H9 (cell line): Measurements from ENCODE around the gene TMEM178B. TPM values are rescaled to one million over a fixed set of nuclear protein-coding genes. Genes with fewer than 3 reads are reported as not detected.

ENCODE experiments used
- DNase-seq: peaks from one replicate; pipeline ENCODE4 v3.0.0-alpha.2; 2017
- H2AFZ ChIP-seq: one replicate; pipeline ENCODE4 v1.6.1; 2013; ENCODE audit warnings: mild to moderate bottlenecking, low read length, control low read depth, moderate library complexity
- H2AK5ac ChIP-seq: 2 replicates; pipeline ENCODE4 v1.6.1; 2013; ENCODE audit warnings: low read length, control low read depth, mixed read lengths; ENCODE audit not compliant: insufficient read length
- H2BK120ac ChIP-seq: one replicate; pipeline ENCODE4 v1.6.1; 2013; ENCODE audit warnings: low read depth, mild to moderate bottlenecking, low read length, control low read depth, inconsistent platforms; ENCODE audit not compliant: poor library complexity, severe bottlenecking
- H2BK12ac ChIP-seq: 2 replicates; pipeline ENCODE4 v1.6.1; 2013; ENCODE audit warnings: low read length, control low read depth, mixed read lengths, low read depth; ENCODE audit not compliant: insufficient read length
- H2BK15ac ChIP-seq: 2 replicates; pipeline ENCODE4 v1.6.1; 2013; ENCODE audit warnings: low read depth, low read length, control low read depth
- H2BK20ac ChIP-seq: one replicate; pipeline ENCODE4 v1.6.1; 2013; ENCODE audit warnings: low read depth, mild to moderate bottlenecking, low read length, control low read depth, inconsistent platforms; ENCODE audit not compliant: poor library complexity, severe bottlenecking
- H2BK5ac ChIP-seq: 2 replicates; pipeline ENCODE4 v1.6.1; 2013; ENCODE audit warnings: low read length, control low read depth, mixed read lengths; ENCODE audit not compliant: insufficient read length
- H3K14ac ChIP-seq: 2 replicates; pipeline ENCODE4 v1.6.1; 2013; ENCODE audit warnings: low read length, control low read depth; ENCODE audit not compliant: insufficient read depth
- H3K18ac ChIP-seq: 2 replicates; pipeline ENCODE4 v1.6.1; 2013; ENCODE audit warnings: low read depth, mild to moderate bottlenecking, mixed read lengths, low read length, control low read depth; ENCODE audit not compliant: insufficient read length
- H3K23ac ChIP-seq: 2 replicates; pipeline ENCODE4 v1.6.1; 2013; ENCODE audit warnings: low read length, control low read depth, mixed read lengths, low read depth; ENCODE audit not compliant: insufficient read length
- H3K23me2 ChIP-seq: 2 replicates; pipeline ENCODE4 v1.6.1; 2013; ENCODE audit warnings: low read depth, mild to moderate bottlenecking, mixed read lengths, low read length, control low read depth; ENCODE audit not compliant: insufficient read length, poor library complexity, severe bottlenecking
- H3K27ac ChIP-seq: 2 replicates; pipeline ENCODE4 v1.5.1; 2013; ENCODE audit warnings: low read length, control low read depth, mixed read lengths, low read depth; ENCODE audit not compliant: insufficient read length
- H3K27me3 ChIP-seq: 2 replicates; pipeline ENCODE4 v1.6.1; 2013; ENCODE audit warnings: low read length, control low read depth, inconsistent platforms; ENCODE audit not compliant: insufficient read depth
- H3K4ac ChIP-seq: 2 replicates; pipeline ENCODE4 v1.6.1; 2013; ENCODE audit warnings: low read depth, mild to moderate bottlenecking, control low read depth, inconsistent platforms, low read length, moderate library complexity
- H3K4me1 ChIP-seq: 2 replicates; pipeline ENCODE4 v1.6.1; 2013; ENCODE audit warnings: low read length, control low read depth, inconsistent platforms; ENCODE audit not compliant: insufficient read depth
- H3K4me2 ChIP-seq: 2 replicates; pipeline ENCODE4 v1.6.1; 2013; ENCODE audit warnings: low read length, control low read depth, mixed read lengths; ENCODE audit not compliant: insufficient read length, insufficient read depth
- H3K56ac ChIP-seq: 2 replicates; pipeline ENCODE4 v1.6.1; 2013; ENCODE audit warnings: low read depth, mild to moderate bottlenecking, mixed read lengths, low read length, control low read depth; ENCODE audit not compliant: insufficient read length
- H3K79me1 ChIP-seq: 2 replicates; pipeline ENCODE4 v1.6.1; 2013; ENCODE audit warnings: low read depth, mild to moderate bottlenecking, moderate library complexity, low read length, control low read depth, inconsistent platforms; ENCODE audit not compliant: insufficient read depth, poor library complexity, severe bottlenecking
- H3K79me2 ChIP-seq: 2 replicates; pipeline ENCODE4 v1.6.1; 2013; ENCODE audit warnings: low read length, control low read depth, inconsistent platforms; ENCODE audit not compliant: insufficient read depth
- H3K9ac ChIP-seq: 2 replicates; pipeline ENCODE4 v1.6.1; 2013; ENCODE audit warnings: low read length, control low read depth, mixed read lengths; ENCODE audit not compliant: insufficient read length; ENCODE audit errors: extremely low read depth
- H3K9me3 ChIP-seq: one replicate; pipeline ENCODE4 v1.6.1; 2013; ENCODE audit warnings: low read depth, low read length, inconsistent platforms; ENCODE audit not compliant: control insufficient read depth
- H3T11ph ChIP-seq: one replicate; pipeline ENCODE4 v1.6.1; 2013; ENCODE audit warnings: mild to moderate bottlenecking, low read length, control low read depth, inconsistent platforms
- H4K20me1 ChIP-seq: one replicate; pipeline ENCODE4 v1.6.1; 2013; ENCODE audit not compliant: control insufficient read depth, insufficient read length, insufficient read depth
- H4K5ac ChIP-seq: 2 replicates; pipeline ENCODE4 v1.6.1; 2013; ENCODE audit warnings: low read depth, mild to moderate bottlenecking, mixed read lengths, low read length, control low read depth; ENCODE audit not compliant: insufficient read length
- H4K8ac ChIP-seq: replicated peaks from 2 replicates; pipeline ENCODE4 v1.6.1; 2013; ENCODE audit warnings: low read length, control low read depth, mixed read lengths, low read depth; ENCODE audit not compliant: insufficient read length
- H4K91ac ChIP-seq: 2 replicates; pipeline ENCODE4 v1.6.1; 2013; ENCODE audit warnings: low read depth, mild to moderate bottlenecking, moderate library complexity, mixed read lengths, low read length, control low read depth; ENCODE audit not compliant: insufficient read length
- H3K27ac Mint-ChIP-seq, 3 experiments: 2 replicates in 2 of 3; 3 replicates in 1 of 3; pipeline ENCODE4 v1.8.0; 2020 to 2021; ENCODE audit warnings: mixed read lengths in 3 of 3, mild to moderate bottlenecking in 1 of 3, moderate library complexity in 1 of 3
- H3K27me3 Mint-ChIP-seq: 2 replicates; pipeline ENCODE4 v1.8.0; 2021; ENCODE audit warnings: low read depth, mild to moderate bottlenecking, moderate library complexity, mixed read lengths
- H3K36me3 Mint-ChIP-seq, 3 experiments: 2 replicates in 2 of 3; 3 replicates in 1 of 3; pipeline ENCODE4 v1.8.0; 2020 to 2021; ENCODE audit warnings: low read depth in 3 of 3, mixed read lengths in 3 of 3; ENCODE audit not compliant: insufficient read depth in 1 of 3
- H3K4me1 Mint-ChIP-seq, 2 experiments: 2 replicates each; pipeline ENCODE4 v1.8.0; 2020; ENCODE audit warnings: mixed read lengths in 2 of 2
- H3K4me3 Mint-ChIP-seq, 2 experiments: 2 replicates in 1 of 2; 3 replicates in 1 of 2; pipeline ENCODE4 v1.8.0; 2020 to 2021; ENCODE audit warnings: mild to moderate bottlenecking in 2 of 2, mixed read lengths in 2 of 2, moderate library complexity in 1 of 2
- H3K9me3 Mint-ChIP-seq, 2 experiments: 2 replicates in 1 of 2; 3 replicates in 1 of 2; pipeline ENCODE4 v1.8.0; 2020; ENCODE audit warnings: mild to moderate bottlenecking in 2 of 2, mixed read lengths in 2 of 2, moderate library complexity in 1 of 2
- CTCF ChIP-seq: fragments of 200-600 bp; sonication (generic); conservative IDR thresholded peaks from 3 replicates; pipeline ENCODE4 v1.8.0; 2021; ENCODE audit warnings: antibody characterized with exemption, mild to moderate bottlenecking
- WGBS: extraction: QIAGEN DNeasy Blood & Tissue Kit; methylation state at CpG from one replicate; pipeline ENCODE4 v1.1.7; 2013; ENCODE audit warnings: missing lambda C conversion rate, low lambda C conversion rate, mixed read lengths; ENCODE audit not compliant: insufficient read length; ENCODE audit errors: extremely low coverage; 5-methylcytosine and 5-hydroxymethylcytosine counted together
- total RNA-seq: library from RNA; stranded (reverse); gene quantifications from 2 replicates; pipeline ENCODE4 v1.2.1, GENCODE V29; 2021

Gene TMEM178B
- total RNA-seq, 1 experiment from 2014 or later = 11.3 TPM

DNA sequence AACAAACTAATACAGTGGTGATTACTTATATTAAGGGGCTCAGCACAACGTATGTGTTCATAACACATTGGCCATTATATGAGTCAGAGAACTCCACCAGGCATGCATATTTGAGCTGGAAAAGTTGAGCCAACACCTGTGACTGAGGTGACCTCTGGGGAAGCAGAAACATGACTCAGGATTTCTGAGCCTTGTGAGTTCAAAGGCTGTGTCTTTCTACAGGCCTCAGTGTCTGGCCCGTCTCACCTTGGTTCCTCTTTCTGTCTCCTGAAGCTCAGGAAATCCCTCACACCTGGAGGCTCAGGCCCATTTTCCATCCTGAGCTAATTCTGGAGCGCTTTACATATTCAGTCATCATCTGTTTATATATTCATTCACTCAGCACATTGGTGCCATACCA is 246.4 kb downstream of the TMEM178B start:
- Histone ChIP-seq H3K9ac (no peak overlapping the region), H2BK120ac (no peak overlapping the region), H4K91ac (no peak overlapping the region), H3K4me2 (no peak overlapping the region), H3K18ac (no peak overlapping the region), H3K14ac (no peak overlapping the region), H2BK15ac (no peak overlapping the region), H3K4ac (no peak overlapping the region), H3K23ac (no peak overlapping the region), H3K4me1 (peaks cover 10% of the 10 kb centered on the region; the same call in 1 of the 2 replicates), H3K79me2 (no peaks in the 10 kb centered on the region), H4K5ac (no peak overlapping the region), H2BK20ac (no peak overlapping the region), H3K27me3 (no peaks in the 10 kb centered on the region), H3K23me2 (no peaks in the 10 kb centered on the region), H2BK5ac (no peak overlapping the region), H3T11ph (no peak overlapping the region), H2AK5ac (no peak overlapping the region), H3K79me1 (no peaks in the 10 kb centered on the region), H3K9me3 (no peaks in the 10 kb centered on the region), H2AFZ (no peak overlapping the region), H3K56ac (no peak overlapping the region), H4K20me1 (no peaks in the 10 kb centered on the region), H4K8ac (no peak overlapping the region), H2BK12ac (no peak overlapping the region), H3K27ac (no peak overlapping the region)
- H3K9me3 Mint-ChIP-seq = peaks cover 0 to 2% of the 10 kb centered on the region in 2 experiments; a peak in 3 of 5 replicates
- peaks cover 0 to 5% (median 2%) of the 10 kb centered on the region in 3 experiments; a peak in 2 of 7 replicates for H3K36me3 Mint-ChIP-seq
- WGBS = no CpG with 5 or more reads among the region's 3 CpGs
- no peak for DNase-seq
- H3K4me1 Mint-ChIP-seq = peaks cover 21 to 25% of the 10 kb centered on the region in 2 experiments
- H3K27ac Mint-ChIP-seq = no peak overlapping the region; a peak in 1 of 7 replicates
- no peaks in the 10 kb centered on the region for H3K27me3 Mint-ChIP-seq
- TF ChIP-seq CTCF = no peak
- no peak overlapping the region for H3K4me3 Mint-ChIP-seq
